ENCODE results near the gene SPRY4.

SPRY4 gene

GRCh38 chr5:142330026-142330425 is 5.2 kb upstream of the SPRY4 start:
- H3K27me3 ChIP-seq (ENCODE audit: insufficient read depth, poor library complexity, severe bottlenecking): peaks cover 38% of the 10 kb centered on the region
- TF ChIP-seq SPI1 (IDR thresholded peaks at IDR 0.05; ENCODE audit: borderline replicate concordance, low read depth): no peak
- TF ChIP-seq, protein P1, sequence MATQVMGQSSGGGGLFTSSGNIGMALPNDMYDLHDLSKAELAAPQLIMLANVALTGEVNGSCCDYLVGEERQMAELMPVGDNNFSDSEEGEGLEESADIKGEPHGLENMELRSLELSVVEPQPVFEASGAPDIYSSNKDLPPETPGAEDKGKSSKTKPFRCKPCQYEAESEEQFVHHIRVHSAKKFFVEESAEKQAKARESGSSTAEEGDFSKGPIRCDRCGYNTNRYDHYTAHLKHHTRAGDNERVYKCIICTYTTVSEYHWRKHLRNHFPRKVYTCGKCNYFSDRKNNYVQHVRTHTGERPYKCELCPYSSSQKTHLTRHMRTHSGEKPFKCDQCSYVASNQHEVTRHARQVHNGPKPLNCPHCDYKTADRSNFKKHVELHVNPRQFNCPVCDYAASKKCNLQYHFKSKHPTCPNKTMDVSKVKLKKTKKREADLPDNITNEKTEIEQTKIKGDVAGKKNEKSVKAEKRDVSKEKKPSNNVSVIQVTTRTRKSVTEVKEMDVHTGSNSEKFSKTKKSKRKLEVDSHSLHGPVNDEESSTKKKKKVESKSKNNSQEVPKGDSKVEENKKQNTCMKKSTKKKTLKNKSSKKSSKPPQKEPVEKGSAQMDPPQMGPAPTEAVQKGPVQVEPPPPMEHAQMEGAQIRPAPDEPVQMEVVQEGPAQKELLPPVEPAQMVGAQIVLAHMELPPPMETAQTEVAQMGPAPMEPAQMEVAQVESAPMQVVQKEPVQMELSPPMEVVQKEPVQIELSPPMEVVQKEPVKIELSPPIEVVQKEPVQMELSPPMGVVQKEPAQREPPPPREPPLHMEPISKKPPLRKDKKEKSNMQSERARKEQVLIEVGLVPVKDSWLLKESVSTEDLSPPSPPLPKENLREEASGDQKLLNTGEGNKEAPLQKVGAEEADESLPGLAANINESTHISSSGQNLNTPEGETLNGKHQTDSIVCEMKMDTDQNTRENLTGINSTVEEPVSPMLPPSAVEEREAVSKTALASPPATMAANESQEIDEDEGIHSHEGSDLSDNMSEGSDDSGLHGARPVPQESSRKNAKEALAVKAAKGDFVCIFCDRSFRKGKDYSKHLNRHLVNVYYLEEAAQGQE (IDR thresholded peaks at IDR 0.05; ENCODE audit: insufficient replicate concordance, low read depth): no peak
- no peak for DNase-seq (ENCODE audit: low read depth in 1 of 2, low spot score in 1 of 2)

DNA sequence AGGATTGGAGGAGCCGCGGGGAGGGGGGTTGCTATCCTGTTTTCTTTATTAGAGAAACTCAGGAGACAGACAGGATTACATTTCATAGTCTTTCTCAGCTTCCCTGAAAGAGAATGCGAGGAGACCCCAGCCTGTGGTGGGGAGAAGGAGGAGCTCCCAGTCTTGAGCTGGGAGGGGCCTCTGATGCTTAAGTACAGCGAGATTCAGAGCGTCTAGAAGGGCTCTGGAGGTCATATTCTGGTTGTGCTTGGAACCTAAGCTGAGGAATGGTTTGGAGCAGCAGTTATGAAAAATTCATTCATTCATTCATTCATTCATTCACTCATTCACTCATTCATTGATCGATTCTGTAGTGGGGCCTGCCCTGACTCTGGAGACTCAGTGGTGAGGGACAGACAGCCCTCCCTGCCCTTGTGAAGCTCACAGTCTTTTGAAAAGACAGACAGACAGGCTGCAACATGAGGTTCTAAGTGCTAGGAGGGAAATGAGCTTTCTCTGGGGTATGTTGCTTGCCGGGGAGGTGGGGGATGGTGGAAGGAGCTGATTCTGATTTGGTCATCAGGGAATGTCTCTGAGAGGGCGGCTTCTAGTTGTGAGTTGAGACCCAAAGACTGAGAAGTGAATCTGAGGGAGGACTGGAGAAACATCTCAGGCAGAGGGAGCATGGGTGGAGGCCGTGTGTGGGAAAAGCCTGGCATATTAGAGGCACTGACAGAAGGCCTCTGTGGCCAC is 2.5 kb upstream of the SPRY4 start:
- Histone ChIP-seq H3K4me3 (replicated peaks; ENCODE audit: insufficient read depth, low read length) (no peak overlapping the region), H3K27ac (replicated peaks) (no peak overlapping the region), H3K27me3 (ENCODE audit: insufficient read depth, poor library complexity, severe bottlenecking) (peaks cover 43% of the 10 kb centered on the region)
- DNase-seq (ENCODE audit: low read depth in 1 of 2, low spot score in 1 of 2): no peak
- TF ChIP-seq CTCF (IDR thresholded peaks at IDR 0.05; ENCODE audit: insufficient read depth, low read length): no peak
- TF ChIP-seq, protein P1 (IDR thresholded peaks at IDR 0.05; ENCODE audit: insufficient replicate concordance, low read depth): no peak
- TF ChIP-seq SPI1 (IDR thresholded peaks at IDR 0.05; ENCODE audit: borderline replicate concordance, low read depth): no peak

More at GRCh38 chr5:142330026-142330425, 5.2 kb upstream of the SPRY4 start:
- no peak overlapping the region for H3K4me3 ChIP-seq (replicated peaks; ENCODE audit: insufficient read depth, low read length)
- no peak overlapping the region for H3K27ac ChIP-seq (replicated peaks)

DNA sequence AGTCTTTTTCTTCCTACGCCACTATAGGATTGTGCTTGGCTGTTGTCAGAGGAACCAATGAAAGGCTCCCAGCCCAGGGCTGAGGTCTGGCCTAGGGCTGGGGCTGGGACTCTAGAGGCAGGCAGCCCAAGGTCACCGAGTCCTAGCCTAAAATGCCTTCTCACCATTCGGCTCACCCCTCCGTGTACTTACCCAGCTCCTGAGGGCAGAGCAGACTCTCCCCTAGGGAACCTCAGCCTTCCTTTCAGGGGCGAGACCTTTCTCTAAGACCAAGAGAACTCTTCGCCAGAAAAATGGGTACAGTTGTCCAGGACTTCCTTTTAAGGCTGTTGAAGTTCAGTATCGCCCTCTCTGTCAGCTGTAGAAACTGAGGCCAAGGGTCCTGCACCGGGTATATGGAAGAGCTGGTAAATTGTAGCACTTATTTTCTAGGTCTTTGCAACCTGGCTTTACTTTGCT is 1.7 kb upstream of the SPRY4 start:
- Histone ChIP-seq H3K27ac (replicated peaks) (no peak overlapping the region), H3K4me3 (replicated peaks; ENCODE audit: insufficient read depth, low read length) (no peak overlapping the region), H3K27me3 (ENCODE audit: insufficient read depth, poor library complexity, severe bottlenecking) (peaks cover 43% of the 10 kb centered on the region)
- TF ChIP-seq GABPA (IDR thresholded peaks at IDR 0.05; ENCODE audit: low read depth) (no peak), POLR2AphosphoS5 (IDR thresholded peaks at IDR 0.05; ENCODE audit: low read depth) (no peak), CTCF (IDR thresholded peaks at IDR 0.05; ENCODE audit: insufficient read depth, low read length) (no peak), SPI1 (IDR thresholded peaks at IDR 0.05; ENCODE audit: borderline replicate concordance, low read depth) (no peak)
- TF ChIP-seq, protein P1 (IDR thresholded peaks at IDR 0.05; ENCODE audit: insufficient replicate concordance, low read depth): no peak
- DNase-seq (ENCODE audit: low read depth in 1 of 2, low spot score in 1 of 2): no peak
